NOMO-1 treated with dmso at 0.1 percent for 144 hours (cell line): Measurements from ENCODE around the gene PTCH1.
A peak's percentile ranks its signal among the peaks of the same experiment; 100 is the strongest.

ENCODE experiments used
- DNase-seq: peaks from one replicate; lab custom pipeline; 2025; ENCODE audit not compliant: unreplicated experiment; lab: John Stamatoyannopoulos, UW

The PTCH1 gene

DNA sequence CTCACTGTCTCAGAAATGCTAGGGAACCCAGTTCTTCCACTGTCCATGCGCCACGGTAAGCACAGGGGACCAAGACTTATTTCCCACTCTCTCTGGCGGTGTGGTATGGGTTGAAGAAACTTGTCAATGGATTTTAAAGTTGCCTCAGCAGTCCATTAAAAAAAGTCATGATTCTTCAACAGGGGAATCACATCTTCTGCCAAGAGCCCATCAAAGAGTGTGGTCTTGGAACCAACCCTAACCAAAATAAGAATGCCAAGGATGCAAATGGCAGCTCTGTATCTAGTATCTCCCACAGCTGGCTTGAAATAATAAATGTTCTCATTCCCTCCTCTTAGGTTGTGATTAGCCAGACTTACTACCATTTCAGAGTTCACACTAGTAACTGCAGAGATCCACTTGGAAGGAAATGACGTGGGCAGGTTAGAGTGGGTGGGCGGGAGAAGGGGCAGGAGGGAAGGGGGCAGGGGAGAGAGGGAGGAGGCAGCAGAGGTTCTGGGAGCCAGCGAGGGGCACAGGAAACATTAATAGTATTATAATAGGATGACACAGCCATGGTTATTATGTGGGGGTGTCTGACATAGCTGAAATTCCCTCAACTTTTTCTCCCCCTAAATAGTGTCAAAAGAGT, 17.6 kb downstream of the PTCH1 start:
- DNase-seq: no peak

DNA sequence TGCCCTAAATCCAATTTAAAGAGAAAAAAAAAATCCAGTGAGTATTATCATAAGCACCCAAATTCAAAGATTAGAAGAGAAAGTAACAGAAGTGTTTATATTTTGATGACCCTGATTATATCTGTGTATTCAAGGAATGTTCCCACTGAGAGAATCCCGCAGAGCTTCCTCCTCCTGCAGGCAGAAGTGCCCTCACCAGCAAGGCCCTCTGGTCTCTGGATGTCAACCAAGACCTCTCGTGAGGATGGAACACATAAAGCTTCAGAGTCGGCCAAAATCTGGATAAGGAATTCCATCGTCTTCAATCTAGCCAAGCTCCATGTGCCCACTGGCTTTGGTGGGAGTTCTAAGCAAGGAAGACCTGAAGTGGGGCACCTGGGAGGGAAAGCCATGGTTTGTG, 18.1 kb downstream of the PTCH1 start:
- no peak for DNase-seq

DNA sequence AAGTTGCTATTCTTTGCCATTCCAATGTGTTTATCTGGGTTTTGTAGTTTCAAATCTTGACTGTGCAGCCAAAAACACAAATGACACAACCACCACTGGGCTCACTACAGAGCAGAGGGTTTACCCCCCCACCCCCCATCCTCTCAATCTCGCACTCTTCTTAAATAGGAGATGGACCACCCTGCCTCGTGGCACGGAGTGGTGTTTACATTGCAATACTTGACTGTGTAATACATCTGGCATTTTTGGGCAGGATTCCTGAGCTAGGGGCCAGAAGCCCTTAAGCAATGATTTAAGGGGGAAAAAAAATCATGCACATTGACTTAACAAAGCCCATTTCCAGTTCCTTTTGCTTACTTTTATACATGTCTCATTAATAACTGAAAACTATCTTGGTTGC, 19.0 kb downstream of the PTCH1 start:
- DNase-seq: no peak

DNA sequence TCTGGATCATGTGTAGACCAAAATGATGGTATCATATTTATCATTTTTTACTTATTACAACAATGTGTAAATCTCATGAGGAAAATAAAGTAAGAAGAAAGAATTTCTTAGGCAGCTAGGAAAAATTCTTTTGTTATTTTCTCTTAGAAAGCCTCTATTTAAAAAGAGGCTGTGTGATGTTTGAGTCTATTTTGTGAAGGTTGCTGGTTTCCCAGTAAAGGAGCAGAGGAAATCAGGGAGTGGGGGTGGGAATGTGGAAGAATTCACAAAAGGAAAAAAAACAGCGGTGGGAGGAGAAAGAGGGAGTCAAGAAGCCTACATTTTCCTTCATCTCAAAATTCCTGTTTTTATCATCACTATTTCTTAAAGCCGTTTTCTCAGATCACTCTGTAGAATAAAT, 20.1 kb downstream of the PTCH1 start:
- no peak for DNase-seq

DNA sequence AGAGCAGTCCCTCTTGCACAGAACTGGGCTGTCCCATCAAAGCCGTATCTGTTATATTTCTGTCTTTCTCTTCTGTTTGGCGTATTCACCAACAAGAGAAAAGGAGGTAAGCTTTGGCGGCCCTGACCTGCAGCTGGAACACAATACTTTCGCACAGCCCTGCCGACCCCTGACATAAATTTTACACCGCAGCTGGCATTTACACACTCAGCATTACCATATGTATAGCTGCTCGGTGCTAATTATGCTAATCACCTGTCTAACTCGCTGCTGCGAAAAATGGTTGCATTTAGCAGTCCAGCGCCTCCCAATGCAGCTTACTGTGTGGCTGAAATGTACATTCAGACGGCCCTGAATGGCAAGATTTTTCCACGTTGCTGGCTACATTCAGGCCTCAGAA, 20.8 kb downstream of the PTCH1 start:
- DNase-seq: no peak

DNA sequence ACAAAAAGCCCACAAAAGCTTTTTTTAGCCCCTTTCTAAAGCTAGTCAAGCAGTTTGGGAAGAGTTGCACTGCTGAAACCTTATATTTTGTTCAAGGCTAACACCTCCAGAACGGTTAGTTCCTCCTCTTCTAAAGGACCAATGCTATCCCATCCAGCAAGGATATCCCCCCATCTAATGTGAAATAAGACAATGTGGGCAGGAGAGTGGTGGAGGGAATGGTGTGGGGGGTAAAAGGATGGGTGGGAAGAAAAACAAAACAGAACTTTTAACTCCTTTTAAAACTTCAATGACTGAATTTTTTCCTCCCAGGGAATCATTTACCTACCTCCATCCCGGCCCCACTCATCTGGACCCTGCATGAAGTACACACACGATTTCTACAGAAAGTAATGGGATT, 21.2 kb downstream of the PTCH1 start:
- no peak for DNase-seq

DNA sequence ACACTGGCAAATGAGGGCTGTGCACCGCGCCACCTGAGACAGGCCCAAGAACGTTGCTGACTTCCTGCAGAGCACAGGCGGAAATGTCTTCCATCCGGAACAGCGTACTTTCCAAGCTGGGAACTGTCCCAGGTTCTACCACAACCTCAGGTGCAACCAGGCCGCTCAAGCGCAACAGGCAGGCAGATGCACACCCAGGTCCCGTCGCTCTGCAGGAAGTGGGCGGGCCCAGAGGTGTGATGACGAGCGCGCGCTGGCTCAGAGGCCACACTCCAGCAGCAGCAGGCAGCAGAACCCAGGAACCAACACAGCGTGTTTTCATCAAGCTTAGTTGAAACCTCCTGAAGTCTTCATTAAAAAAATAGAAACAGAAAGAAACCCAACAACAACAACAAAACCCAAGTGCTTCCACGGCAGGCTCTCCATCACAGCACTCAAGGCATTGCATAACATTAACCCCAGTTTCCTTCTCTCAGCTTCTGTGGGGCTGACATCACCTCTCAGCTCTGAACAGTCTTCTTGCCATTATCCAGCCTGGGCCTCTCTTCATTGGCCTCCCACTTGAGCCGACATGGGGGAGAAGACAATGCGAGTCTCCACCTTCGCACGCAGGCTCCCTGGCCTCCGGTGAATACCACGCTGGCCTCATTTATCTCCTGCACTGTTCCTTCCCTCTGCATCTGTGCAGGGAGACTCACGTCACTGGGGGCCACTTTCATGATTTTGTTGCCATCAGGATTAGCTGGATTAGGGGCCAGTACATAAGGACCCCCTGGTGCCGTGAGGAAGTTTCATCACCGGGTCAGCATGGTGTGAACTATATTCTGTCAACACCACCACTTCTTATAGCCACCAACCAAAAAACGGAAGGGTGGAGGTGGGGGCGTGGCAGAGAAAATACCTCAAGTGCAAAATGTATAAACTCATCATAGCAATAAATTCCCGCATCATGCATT, 22.1 kb downstream of the PTCH1 start:
- peak; percentile 49 for DNase-seq

DNA sequence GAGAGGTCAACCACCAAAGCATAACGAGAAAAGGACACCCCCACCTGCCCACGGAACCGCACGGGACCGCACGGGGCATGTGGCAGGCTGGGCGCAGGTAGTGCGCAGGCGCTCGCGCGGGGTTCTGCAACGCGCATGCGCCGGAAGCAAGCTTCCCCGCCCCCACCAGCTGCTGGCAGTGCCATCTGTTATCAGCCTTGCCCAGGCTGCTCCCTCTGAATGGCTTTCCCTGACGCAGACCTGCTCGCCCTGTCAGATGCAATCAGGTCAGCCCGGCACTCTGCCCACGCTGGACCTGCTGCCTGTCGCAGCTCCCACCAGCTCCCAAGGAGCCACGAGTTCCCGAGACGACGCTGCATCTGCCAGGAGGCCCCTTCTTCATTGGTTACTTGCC, 22.8 kb downstream of the PTCH1 start:
- DNase-seq: no peak

DNA sequence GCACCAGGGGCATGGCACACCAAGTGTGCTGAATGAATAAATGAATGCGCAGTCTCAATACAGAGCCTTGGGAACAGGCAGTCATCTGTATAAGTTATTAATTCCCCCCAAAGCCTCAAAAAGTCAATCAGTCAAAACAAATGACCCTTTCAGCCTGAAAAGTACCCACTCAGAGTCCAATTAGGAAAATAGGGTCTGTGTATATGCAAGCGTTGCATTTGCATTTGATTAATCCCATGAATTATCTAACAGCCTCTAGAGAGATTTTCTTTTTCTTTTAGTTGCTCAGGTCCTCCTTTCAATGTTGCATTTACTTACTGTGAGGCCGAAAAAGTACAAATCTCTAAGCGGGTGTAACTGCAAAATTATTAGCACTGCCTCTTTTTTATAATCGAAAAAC, 23.4 kb downstream of the PTCH1 start:
- no peak for DNase-seq

DNA sequence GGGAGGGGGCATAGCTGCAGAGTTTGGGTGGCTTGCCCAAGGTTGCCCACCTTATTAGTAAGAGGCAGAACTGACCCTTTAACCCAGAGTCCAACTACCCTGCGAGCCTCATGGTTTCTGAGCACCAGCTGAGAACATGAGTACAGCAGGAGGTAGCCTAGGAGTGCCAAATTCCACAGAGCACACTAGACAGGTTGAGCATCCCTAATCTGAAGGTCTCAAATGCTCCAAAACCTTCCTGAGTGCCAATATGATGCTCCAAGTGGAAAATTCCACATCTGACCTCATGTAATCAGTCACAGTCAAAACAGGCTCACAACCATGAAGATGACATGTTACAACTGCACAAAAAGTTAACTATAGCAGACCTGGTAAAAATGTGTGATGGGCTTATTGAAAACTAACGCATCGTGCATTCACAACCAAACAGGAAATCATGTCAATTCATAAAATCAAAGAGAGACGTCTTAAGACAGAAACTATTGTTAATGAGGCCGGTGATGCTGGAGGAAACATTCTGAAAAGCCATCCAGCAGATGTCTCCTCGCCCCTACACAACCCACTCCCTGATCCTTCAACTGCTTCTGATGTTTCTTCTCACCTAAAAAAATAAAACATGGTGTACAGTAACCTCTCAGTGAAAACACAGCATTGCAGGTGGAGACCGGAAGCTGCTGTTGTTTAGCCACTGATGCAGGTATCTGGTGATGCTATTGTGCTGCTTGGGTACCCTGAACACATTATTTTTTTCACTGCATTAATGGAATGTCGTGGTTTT, 25.0 kb downstream of the PTCH1 start:
- DNase-seq: no peak

DNA sequence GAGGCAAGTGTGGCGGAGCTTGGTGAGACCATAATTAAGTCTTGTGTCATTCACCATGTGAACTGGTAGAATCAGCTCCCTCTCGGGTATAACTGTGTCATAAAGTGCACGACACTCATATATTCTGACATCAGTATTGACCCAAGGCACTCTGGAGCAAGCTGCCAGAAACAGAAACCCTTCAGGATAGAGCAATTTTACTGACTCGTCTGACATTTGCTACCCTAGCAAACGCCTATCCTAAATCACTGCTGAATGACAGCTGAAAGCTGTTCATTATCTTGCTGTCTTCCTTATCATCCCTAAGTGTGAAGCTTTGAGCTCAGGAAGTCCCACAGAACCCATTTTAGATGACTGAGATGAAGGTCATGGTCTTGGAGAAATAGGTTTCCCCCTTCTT, 27.8 kb downstream of the PTCH1 start:
- DNase-seq: no peak

DNA sequence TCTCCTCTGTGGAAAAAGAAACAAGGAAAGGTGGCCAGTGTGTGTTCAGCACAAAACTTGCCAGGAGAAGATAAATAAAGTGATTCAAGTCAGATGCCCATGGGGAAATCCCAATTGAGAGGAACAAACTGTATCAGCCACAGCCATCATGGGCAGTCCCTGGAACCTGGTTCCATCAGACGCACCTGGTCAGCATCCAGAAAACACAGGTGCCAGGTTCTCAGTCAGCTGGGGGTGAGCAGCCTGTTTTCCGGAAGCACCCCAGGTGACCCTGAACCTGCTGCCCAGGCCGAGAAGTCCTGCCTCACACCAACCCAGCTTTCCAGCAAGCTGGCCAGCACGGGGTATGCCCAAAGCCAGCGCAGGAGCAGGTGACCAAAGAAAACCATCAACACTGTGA, 30.5 kb downstream of the PTCH1 start:
- no peak for DNase-seq

DNA sequence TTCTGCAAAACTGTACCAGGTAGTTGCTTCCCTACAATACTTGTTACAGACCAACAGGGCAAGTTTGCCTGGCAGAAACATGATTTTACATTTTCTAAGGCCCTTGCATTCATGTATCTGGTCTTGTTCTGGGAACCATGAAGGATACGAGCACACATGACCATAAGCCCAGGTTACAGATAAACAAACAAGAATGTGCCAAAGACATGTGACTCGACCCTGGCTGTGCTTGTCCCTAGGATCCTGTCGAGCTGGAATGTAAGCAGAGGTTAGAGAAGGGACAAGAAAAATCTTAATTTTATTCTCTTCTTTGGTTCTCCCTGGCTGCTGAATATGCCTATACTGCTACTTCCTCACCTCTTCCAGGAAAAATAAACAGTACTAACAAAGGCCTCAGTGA, 32.5 kb downstream of the PTCH1 start:
- DNase-seq: no peak

DNA sequence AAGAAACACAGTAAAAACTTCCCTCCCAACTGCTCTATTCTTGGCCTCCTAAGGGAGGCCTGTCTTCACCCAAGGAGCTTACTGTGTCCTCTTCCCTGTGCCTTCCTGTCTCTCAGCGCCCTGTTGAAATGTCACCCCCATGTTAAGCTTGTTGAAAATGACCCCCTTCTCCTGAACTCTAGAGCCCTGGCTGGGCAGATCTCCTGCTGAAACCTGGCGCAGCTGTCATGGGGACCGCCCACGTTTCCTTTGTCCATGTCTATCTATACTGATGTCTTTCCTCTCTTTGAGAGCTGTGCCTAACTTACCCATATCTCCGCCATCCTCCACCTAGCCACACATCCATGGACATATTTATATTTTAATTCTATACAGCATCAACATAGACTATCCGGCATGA, 33.3 kb downstream of the PTCH1 start:
- no peak for DNase-seq

DNA sequence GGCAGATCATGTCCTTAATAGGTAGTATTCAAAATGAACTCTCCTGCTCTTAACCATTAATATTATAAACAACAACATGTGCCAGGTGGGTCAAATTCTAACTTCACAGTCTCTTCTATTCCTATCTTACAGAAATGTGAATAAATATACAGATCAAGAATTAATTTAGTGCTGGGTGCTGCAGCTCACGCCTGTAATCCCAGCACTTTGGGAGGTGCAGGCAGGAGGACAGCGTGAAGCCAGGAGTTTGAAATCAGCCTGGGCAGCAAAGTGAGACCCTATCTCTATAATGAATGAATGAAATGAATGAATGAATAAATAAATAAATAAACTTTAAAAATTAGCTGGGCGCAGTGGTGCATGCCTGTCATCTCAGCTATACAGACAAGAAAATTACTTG, 34.1 kb downstream of the PTCH1 start:
- DNase-seq: no peak

DNA sequence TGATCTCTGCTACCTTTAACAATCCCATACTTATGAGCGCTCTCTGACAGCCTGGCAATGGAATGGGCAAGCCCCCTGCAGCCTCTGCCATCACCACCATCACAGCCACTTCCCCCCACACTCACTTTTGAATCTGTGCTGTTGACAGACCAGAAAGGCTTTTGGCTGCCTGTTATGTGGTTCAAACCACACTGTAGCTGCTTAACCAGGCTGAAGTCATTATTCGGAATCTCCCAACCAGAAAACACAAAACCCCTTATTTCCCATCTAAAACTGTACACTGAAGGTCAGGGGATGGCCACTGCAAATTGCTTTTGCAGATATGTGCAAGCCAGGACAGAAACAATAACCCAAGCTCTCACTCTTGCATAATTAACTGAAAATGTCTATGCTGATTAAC, 35.8 kb downstream of the PTCH1 start:
- DNase-seq: no peak

DNA sequence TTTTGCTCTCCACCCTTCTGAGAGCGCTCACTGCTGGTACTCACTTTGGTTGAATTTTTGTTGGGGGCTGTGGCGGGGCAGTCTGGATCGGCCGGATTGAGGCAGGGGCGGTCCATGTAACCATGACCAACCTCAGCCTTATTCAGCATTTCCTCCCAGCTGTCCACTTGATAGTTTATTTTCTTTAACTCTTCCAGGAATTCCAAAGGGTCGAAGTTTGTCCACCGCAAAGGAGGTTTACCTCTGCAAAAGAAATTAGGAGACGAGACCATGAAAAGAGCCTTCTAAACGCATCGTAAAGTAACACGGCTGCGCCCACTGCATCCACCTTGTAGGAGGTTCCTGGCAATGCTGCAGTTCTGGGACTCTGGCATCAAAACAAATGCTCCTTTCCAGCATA, 36.4 kb downstream of the PTCH1 start:
- DNase-seq: no peak

DNA sequence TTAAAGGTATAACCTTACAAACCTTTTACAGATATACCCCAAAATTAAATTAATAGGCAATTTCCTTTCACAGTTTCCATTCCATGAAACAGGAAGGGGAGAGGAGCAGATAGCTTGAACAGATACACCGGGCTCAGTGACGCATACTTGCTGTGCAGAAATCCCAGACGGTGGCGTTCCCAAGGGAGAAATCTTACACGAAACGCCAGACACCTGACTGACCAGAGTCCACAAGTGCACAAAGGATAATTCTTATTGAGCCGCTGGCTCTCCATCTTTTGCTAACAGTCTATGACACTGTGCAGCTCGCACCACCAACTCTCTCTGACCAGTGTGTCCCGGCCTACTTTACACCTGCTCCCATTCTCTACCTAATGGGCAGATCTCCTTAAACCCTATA, 37.4 kb downstream of the PTCH1 start:
- DNase-seq: no peak

DNA sequence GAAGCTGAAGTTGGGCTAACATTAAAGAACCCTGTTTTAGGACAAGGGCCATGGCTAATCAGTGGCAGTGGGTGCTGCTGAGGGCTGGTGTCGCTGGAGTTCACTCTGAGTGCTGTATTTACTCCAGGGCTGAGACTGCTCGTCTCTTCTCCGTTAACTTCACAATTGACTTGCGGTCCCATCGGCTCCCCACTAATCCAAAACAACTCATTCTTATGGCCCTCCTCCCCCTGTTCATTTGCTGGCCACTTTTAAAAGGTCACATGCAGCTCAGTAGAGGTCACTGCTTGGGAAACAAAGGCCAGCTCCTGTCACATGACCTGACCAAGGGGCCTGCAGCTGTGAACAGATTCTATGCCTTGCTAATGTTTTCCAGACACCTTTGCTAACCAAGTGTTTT, 38.4 kb downstream of the PTCH1 start:
- DNase-seq: no peak

DNA sequence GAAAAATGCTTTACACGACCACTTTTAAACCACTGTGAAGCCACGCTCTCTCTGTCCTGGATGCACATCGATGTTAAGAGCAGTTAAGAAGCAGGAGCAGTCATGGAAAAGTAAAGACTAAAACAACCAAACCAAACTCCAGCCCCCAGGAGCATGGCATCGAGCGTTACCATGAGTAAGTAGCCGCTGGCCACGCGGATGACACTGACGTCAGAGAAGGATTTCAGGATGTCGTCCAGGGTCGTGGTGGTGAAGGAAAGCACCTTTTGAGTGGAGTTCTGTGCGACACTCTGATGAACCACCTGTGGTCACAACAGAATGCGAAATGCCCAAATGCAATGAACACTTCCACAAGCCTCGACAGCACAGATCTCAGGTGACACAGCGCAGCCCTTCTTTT, 38.9 kb downstream of the PTCH1 start:
- no peak for DNase-seq

DNA sequence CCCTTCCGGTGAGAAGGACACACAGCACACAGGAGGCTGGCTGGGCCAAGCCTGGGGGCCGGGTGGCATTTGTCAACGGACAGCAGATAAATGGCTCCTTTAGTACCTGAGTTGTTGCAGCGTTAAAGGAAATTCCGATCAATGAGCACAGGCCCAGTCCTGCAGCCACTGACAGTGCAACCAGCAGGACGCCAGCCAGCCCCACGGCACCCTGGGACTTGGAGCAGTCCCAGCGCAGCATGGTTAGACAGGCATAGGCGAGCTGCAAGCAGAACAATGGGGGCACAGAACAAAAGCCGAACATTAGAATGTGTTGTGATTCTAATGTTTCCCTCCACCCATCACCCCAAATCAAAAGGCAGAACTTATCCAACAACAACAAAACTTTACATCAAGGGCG, 39.3 kb downstream of the PTCH1 start:
- no peak for DNase-seq

DNA sequence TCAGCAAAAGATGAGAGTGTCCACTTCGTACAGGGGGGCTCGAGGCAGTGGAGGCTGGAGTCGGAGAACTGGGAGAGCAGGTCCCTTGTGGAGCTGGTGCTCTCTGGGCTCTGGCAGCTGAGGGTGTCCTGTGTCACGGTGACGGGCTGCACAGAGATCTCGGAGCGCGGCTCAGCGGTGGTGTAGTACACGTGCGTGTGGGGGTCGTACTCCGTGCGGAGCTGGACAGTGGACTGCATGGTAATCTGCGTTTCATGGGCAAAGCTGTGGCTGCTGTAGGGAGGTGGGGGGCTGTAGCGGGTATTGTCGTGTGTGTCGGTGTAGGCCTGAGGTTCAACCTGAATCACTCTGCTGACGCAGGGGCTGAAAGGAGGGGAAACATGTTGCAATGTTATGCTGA, 48.0 kb downstream of the PTCH1 start:
- no peak for DNase-seq
